ENCODE data around the gene PPA2.

DNA sequence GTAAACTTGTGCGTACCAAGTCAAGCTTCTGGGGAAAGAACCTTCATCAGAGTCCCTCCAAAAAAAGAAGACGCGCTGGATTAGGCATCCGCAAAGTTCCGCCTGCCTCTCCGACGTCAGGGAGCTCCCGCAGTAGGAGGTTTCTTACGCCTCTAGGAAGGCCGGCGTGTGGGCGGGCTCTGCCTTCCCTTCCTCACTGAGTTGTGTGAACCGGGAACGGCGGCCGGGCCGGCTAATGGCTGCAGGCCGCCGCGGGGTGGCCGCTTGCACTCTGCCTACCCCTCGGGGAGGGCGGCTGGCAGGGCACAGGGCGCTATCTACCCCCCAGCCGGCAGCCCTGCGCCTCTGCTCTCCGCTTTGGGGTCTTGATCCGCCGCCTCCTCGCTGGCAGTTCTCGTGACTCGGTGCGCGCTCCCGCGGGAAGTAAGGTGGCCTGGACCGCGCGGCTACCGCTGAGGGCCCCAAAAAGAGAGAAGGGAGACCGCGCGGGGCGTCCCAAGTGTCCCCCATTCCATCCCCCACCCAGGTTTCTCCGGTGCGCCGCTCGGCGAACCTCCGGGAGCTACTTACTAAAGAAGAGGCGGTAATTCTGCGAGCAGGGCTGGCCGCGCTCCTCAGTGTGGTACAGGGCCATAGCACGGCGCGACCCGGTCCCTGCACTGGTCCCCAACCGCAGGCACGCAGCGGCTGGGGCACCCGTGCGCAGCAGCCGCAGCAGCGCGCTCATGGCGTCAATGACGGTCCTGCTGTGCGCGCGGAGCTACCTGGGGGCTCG lies at the start of gene PPA2:
- TF ChIP-seq POLR2AphosphoS5 (IDR thresholded peaks at IDR 0.05; ENCODE audit: low read depth, low read length), result peak; percentile 56
- peak; percentile 61; the same call in 1 of the 2 replicates for TF ChIP-seq POLR2A (IDR thresholded peaks at IDR 0.05; ENCODE audit: low read depth, low read length)
- TF ChIP-seq TAF1 (IDR thresholded peaks at IDR 0.05; ENCODE audit: borderline replicate concordance, low read depth, low read length), result peak; percentile 57; the same call in 1 of the 2 replicates
